A172 (cell line): Measurements from ENCODE around the gene ABO. TPM values are rescaled to one million over a fixed set of nuclear protein-coding genes. Genes with fewer than 3 reads are reported as not detected.
"Not testable (repeated sequence)": the region's sequence is repeated elsewhere in the genome, so short reads cannot be mapped to it uniquely, and the experiment has no call there.

Experiments used
- DNase-seq: peaks from one replicate; pipeline ENCODE4 v3.0.0-alpha.2; 2015; ENCODE audit warnings: low spot score
- total RNA-seq: library from RNA; depleted of rRNA; stranded (reverse); fragments of >200 nt; shearing (Covaris generic); gene quantifications from 2 replicates; pipeline ENCODE4 v1.2.3, GENCODE V29; 2014

ABO gene
- total RNA-seq, 1 experiment from 2014 or later = not detected

DNA sequence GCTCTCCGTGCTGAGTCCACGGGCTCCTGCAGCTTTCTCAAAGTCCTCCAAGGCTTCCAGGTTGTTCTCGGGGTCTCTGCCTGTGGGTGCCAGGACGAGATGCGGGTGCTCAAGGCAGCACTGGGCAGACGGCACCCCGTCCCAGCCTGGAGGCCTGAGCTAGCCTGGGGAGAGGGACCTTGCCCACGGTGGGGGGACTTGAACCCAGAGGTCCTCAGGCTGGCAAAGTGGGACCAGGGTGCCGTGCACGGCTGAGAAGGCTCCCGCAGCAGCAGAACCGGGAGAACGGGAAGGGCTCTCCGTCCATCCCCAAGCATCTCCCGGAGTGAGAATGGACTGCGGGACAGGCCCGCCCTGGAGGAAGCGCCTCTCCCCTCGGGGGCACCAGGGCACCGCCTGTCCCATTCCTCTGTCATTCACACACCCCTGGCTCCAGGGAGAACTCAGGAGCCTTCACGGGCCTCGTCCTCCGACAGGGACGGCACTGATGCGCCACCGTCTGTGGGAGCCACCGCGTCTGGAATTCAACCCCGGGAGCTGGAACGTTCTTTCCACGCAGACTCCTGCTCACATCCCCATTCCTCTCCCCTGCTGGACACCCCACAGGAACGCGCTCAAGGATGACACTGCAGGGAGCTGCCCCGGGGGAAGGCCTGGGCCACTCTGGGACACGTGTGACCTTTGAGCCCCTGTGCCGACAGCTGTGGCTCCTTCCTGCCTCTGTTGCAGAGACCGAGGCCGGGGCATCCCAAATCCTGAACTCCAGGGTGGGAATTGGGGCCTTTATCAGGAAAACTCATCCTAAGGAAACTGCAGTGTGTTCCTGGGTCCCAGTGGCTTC lies 49.6 kb downstream of the ABO start:
- DNase-seq = no peak

- DNase-seq = no peak
These were observed 50.2 kb downstream of the ABO start for GRCh38 chr9:133224762-133225161.

DNA sequence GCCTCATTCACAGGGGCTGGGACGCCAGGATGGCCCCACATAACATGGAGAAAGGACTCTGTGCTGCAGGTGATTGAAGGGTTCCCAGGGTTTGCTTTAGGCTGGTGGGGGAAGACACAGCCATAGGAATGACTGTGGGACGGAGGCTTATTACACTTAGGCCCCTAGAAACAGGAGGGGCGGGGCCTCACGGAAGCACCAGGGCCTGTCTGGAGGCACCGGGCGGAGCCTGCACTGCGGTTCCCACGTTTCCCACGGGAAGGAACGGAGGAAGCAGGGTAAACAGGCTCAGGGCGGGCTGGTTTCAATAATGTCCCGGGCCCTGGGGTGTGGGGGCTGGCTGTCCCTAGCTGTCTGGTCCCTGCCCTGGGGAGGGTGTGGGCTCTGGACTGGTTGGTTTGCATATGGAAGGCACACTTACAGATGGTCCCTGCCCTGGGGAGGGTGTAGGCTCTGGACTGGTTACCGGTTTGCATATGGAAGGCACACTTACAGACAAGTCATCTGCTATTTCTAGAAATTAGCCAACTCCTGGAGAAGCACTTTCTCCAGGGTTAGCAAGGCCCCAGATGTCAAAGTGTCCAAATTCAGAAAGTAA lies 51.7 kb downstream of the ABO start:
- not testable (repeated sequence) for DNase-seq

DNA sequence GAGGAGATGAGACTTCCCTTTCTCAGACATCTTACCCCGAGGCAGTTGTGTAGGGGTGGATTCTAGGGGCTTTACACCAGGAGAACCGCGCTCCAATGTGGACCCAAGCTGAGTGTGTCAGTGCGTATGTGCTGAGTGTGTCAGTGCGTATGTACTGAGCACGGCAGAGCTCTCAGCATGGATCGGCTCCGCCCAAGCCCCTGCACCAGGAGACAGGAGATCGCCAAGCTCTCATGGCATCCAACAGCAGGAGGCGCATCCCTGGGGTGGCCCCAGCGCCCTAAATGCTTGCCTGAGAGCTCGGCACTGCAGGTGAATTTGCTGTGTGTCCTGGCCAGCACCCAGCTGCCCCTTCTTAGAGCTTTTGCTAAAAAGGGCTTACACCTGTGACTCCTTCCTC lies 53.0 kb downstream of the ABO start:
- DNase-seq = not testable (repeated sequence)

DNA sequence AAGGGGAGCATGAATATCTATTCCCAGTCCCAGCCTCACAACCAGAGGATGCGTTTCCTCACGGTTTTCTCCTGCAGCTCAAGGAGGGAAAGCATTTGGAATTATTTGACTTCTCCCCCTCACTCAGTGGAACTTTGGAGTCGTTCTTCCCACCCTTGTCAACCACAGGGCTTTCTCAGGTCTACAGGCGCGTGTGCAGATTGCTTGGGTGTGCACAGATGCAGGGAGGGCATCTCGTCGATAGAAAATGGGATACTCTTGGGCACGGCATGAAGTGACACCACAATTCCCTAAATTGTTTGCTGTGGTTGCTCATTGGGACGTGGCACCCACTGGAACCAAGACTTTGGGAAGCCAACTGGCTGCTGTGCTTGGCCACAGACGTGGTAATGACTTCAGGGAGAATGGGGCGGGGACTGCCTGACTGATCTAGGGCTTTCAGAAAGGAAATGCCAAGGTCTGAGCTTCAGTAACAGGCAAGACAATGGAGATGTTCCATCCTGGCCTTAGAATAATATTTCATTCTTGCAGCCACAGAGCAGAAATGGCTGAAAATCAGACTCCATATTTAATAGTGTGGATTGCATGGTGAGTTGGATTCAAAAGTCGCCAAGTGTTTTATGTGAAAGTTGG lies 53.7 kb downstream of the ABO start:
- no peak for DNase-seq

GRCh38 chr9:133218049-133218975 lies 56.7 kb downstream of the ABO start:
- not testable (repeated sequence) for DNase-seq

DNA sequence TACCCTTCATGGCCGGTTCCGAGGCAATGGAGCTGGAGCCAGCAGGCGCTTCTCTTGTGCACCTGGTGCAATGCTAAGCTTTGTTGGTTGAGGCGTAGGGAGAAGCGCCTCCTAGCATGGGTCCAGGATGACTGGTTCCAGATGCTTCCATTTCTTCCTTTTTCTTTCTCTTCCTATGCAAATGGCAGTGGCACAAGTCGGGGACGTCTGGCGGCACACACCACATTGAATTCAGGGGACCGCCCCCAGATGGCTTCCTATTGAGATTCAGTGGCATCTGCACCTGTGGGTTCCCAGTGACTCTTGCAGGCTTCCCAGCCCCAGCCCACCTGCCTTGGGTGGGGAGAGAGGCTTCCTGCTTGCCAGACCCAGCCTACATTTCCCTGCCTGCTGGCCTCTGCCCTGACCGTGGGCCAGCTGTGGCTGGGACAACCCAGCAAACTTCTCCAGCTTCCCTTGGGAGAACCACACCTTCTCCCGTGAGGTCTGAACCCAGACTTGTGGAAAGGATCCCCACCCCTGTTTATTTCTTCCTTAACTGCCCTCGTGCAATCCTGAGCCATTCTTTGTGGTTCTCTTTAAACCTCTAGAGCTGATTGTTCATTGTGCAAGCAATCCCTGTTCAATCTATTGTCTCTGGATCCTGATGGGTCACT lies 57.5 kb downstream of the ABO start:
- not testable (repeated sequence) for DNase-seq

GRCh38 chr9:133214276-133214675 lies 60.7 kb downstream of the ABO start:
- DNase-seq = peak; percentile 67

DNA sequence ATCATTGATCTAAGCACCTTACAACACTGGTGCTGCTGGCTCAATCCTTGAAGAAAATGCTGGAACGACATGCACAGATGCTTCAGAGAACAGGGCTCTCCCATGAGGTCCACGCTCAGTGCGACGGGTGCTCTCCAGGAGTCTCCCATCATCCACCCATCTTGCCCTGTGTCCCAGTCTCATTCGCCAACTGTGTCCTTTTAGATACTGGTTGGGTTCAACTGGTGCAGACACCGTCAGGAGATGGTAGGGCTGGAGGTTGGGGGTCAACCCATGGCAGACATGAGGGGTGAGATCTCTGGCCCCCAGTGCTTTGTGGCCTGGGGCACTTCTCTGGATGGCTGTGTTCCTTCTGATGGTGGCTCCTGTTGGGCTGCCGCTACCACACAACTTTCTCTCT lies 64.4 kb downstream of the ABO start:
- DNase-seq = no peak

- no peak for DNase-seq
These were observed 64.8 kb downstream of the ABO start for GRCh38 chr9:133210202-133210532.

DNA sequence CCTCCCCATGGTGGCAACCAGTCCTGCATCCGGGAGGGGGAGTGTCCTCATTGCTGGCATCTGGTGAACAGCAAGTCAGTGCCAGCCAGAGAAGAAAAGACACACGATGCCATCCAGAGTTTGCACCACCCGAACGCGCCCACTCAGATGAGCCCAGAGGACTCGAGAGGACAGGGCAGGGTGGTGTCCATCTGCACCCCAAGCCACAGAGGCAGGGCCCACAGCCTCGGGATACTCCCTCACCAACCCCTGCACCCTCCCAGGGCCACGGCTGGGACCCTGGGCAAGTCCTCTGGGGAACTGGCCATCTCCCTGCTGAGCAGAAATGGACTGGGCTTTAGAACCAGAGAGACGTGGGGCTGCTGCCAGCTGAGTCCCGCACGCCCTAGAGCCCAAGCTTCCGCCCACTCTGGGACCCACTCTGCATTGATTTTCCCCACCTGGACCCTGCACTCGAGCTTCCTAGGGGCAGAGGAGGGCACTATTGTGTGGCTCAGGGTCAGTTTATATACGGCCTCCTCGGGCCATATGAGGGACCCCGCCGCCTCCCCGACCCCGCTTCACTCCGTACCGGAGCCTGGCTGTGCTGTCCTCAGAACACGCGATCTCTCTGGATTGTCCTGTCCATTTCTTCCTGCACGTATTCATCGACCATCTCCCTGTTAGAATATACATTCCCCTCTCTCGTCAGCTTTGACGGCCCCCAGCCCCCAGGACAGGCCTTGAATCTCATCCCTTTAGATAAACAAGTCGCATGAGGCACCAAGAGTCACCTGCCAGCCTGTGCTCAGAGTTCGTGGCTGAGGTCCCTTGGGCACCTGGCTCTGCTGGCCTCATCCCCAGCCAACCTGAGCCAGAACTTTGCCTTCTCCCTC lies 65.4 kb downstream of the ABO start:
- not testable (repeated sequence) for DNase-seq

DNA sequence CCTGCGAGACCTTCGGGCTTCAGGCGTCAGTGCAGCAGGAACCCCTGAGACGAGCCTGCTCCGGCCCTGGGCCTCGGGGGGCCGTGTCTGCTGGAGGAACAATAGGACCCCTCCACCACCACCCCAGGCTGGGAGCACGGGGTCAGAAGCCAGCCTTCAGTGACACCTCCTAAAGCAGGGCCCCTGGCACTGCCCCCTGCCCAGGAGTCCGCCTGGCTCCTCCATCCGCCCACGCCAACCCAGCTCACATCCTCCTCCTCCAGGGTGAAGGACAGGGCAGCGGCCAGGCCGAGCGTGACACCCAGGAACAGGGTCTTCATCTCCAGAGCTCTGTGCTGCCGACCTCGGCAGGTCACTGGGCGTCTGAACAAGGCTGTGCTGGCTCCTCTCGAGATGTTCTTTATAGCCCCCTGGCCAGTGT lies 66.1 kb downstream of the ABO start, which contains the start of gene OBP2B:
Gene OBP2B (minus strand): TSS at position 371 of the 421 bp plus-strand sequence. CDS start 51 bp downstream, at position 320.
- not testable (repeated sequence) for DNase-seq

DNA sequence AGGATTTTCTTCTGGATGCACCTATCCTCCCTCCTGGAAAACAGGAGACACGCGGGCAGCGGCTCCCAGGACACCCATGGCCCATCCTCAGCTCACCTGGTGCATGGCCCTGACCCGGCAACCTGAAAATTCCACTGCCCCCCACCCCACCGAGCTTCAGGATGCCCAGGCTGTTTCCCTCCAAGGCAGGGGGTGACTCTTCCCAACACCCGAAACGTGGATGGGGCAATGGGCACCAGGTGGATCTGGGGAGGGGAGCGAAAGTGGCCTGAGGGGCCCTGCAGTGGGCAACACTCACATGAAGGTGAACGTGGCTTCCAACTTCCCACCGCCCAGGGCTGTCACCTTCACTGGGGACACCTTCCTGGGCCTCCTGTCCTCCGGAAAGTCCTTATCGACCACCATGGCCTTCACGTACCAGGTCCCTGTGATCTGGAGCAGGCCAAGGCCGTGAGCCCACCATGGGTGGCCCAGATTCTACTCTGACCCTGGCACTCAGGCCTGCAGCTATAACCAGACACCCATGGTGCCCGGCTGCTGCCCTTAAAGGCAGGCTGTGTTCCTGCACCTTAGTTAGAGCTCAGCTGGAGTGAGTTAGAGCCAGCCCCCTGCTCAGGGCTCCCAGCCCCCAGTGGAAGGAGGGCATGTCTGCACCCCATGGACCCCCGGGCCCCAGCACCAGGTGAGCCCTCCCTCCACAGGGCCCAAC lies 66.7 kb downstream of the ABO start:
- DNase-seq = not testable (repeated sequence)

DNA sequence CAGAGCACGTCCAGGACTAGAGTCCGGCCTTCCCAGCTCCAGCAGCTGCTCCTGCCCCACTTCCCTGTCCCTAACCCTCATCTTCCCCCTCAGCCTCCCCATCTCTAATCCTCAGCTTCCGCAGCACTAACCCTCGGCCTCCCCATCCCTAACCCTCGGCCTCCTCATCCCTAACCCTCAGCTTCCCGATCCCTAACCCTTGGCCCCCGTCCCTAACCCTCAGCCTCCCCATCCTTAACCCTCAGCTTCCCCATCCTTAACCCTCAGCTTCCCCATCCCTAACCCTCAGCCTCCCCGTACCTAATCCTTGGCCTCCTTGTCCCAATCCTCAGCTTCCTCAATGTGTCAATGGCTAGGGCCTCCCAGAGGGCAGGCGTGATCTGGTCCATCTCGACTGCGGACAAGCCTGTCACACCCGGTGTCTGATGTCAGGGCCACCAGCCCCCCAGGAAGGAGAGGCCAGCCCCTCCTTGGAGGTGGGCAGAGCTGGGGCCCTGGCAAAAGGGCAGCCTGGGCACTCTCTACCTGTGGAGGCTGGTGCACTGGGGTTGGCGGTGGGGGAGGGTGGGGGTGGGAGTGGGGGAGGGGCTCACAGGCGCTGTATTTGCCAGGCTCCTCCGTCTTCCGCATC lies 67.3 kb downstream of the ABO start:
- no peak for DNase-seq

- no peak for DNase-seq
These were observed 67.9 kb downstream of the ABO start for GRCh38 chr9:133207021-133207531.

DNA sequence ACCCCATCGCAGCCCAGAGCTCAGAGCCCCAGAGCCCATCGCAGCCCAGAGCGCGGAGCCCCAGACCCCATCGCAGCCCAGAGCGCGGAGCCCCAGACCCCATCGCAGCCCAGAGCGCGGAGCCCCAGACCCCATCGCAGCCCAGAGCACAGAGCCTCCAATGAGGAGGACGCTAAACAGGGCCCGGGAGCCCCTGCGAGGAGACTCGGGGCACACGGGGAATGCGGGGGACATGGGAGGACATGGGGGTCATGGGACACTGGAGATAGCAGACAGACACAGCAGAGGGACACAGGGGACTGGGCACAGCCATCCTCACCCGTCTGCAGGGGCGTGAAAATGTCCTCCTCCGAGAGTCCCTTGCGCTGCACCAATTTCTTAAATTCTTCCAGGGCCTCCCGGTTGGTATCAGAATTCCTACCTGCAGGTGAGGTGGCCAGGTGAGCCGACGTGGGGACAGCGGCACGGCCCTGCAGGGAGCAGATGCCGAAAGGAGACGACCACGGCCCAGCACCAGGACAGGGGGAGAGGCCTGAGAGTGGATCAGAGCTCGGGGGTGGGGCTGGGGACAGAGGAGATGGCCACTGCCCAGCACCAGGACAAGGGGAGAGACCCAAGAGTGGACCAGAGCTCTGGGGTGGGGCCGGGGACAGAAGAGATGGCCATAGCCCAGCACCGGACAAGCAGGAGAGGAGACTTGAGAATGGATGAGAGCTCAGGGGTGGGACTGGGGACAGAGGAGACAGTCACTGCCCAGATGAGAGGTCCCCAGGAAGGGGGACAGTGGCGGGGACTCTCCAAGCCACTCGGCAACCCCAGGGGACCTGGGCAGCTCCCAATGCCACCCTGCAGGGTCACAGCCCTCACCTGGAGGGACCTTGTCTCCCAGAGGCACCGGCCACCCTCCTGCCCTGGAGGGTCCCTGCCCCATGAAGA lies 68.7 kb downstream of the ABO start:
- no peak for DNase-seq

- DNase-seq = not testable (repeated sequence)
These were observed 69.5 kb downstream of the ABO start for GRCh38 chr9:133205481-133205887.
